PC-9 (cell line): ENCODE data around the gene SPATS2. TPM values are rescaled to one million over a fixed set of nuclear protein-coding genes. Genes with fewer than 3 reads are reported as not detected.

ENCODE experiments used
- BruUV-seq: library from RNA; stranded (reverse); fragments of 400-500 nt; replicated peaks from 2 replicates; lab custom pipeline; 2021; lab: Mats Ljungman, UMichigan
- CTCF ChIA-PET: fragments of 300-600 bp; sonication (Branson Sonifier 250); formaldehyde crosslinking; loops from one replicate; lab custom pipeline; 2022; ENCODE audit warnings: antibody characterized with exemption; lab: Charles Lee
- POLR2A ChIA-PET: fragments of 300-600 bp; sonication (Branson Sonifier 250); formaldehyde crosslinking; loops from one replicate; lab custom pipeline; 2022; ENCODE audit warnings: antibody characterized with exemption; ENCODE audit not compliant: unreplicated experiment; lab: Charles Lee
- DNase-seq, 2 experiments: peaks; one replicate each; pipeline versions ENCODE4 v3.0.0 to v3.0.0-alpha.2; 2015 to 2022; ENCODE audit warnings: mixed read lengths in 1 of 2
- H2AFZ ChIP-seq: fragments of 200-600 bp; sonication (generic); 2 replicates; pipeline ENCODE4 v1.8.1; 2017; ENCODE audit warnings: antibody characterized with exemption
- H3F3A ChIP-seq: fragments of 200-600 bp; sonication (generic); 2 replicates; pipeline ENCODE4 v1.8.1; 2017; ENCODE audit warnings: antibody characterized with exemption, mild to moderate bottlenecking, low read depth; ENCODE audit not compliant: insufficient read depth
- H3K27ac ChIP-seq: fragments of 200-600 bp; sonication (generic); 2 replicates; pipeline ENCODE4 v1.6.1; 2016; ENCODE audit warnings: mixed run types
- H3K27me3 ChIP-seq: fragments of 200-600 bp; sonication (generic); 2 replicates; pipeline ENCODE4 v1.6.1; 2016; ENCODE audit warnings: low read depth, mixed run types; ENCODE audit not compliant: insufficient read depth
- H3K36me3 ChIP-seq: fragments of 200-600 bp; sonication (generic); 2 replicates; pipeline ENCODE4 v1.6.1; 2016; ENCODE audit warnings: low read depth, mixed run types
- H3K4me1 ChIP-seq: fragments of 200-600 bp; sonication (generic); replicated peaks from 2 replicates; pipeline ENCODE4 v1.6.1; 2016; ENCODE audit warnings: mixed run types; ENCODE audit not compliant: insufficient read depth
- H3K4me2 ChIP-seq: fragments of 200-600 bp; sonication (generic); 2 replicates; pipeline ENCODE4 v1.6.1; 2017; ENCODE audit warnings: mixed run types
- H3K4me3 ChIP-seq: fragments of 200-600 bp; sonication (generic); 2 replicates; pipeline ENCODE4 v1.6.1; 2016; ENCODE audit warnings: mixed run types
- H3K79me2 ChIP-seq: fragments of 200-600 bp; sonication (generic); 2 replicates; pipeline ENCODE4 v1.6.1; 2017; ENCODE audit warnings: low read depth, mixed run types
- H3K9me2 ChIP-seq: fragments of 200-600 bp; sonication (generic); 2 replicates; pipeline ENCODE4 v1.8.1; 2017; ENCODE audit warnings: mild to moderate bottlenecking; ENCODE audit not compliant: insufficient read depth
- H3K9me3 ChIP-seq: fragments of 200-600 bp; sonication (generic); 2 replicates; pipeline ENCODE4 v1.8.1; 2016; ENCODE audit warnings: low read depth; ENCODE audit not compliant: insufficient read depth
- H4K20me1 ChIP-seq: fragments of 200-600 bp; sonication (generic); 2 replicates; pipeline ENCODE4 v1.8.1; 2017; ENCODE audit not compliant: insufficient read depth
- CTCF ChIP-seq: fragments of 200-600 bp; sonication (generic); conservative IDR thresholded peaks from 2 replicates; pipeline ENCODE4 v1.6.1; 2017; ENCODE audit warnings: mixed run types, antibody characterized with exemption, mild to moderate bottlenecking, moderate library complexity
- EZH2 ChIP-seq: fragments of 200-600 bp; sonication (generic); IDR thresholded peaks from 2 replicates; pipeline ENCODE4 v1.8.0; 2017; ENCODE audit warnings: antibody characterized with exemption, low read depth
- intact Hi-C: fragments of 100-400 bp; cut with micrococcal nuclease; formaldehyde crosslinking; loops from one replicate; pipeline ENCODE4 v1.10.0; 2022; ENCODE audit not compliant: unreplicated experiment
- total RNA-seq: library from RNA; stranded (reverse); gene quantifications from 2 replicates; pipeline ENCODE4 v1.2.3, GENCODE V29; 2021

Gene SPATS2
- total RNA-seq, 1 experiment from 2014 or later, result 65.1 TPM

DNA sequence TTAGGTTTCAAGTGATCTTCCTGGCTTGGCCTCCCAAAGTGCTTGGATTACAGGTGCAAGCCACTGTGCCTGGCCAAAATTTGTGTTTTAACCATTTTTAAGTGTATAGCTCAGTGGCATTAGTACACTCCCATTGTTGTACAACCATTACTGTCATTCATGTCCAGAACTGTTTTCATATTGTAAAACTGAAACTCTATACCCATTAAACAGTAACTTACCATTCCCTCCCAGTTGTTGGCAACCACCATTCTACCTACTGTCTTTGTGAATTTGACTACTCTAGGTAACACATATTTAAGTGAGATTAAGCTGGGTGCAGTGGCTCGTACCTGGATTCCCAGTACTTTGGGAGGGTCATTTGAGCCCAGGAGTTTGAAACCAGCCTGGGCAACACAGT lies 104.3 kb downstream of the SPATS2 start:
- Histone ChIP-seq H3K4me2 (no peak overlapping the region), H3K4me3 (no peak overlapping the region), H4K20me1 (peaks cover 12% of the 10 kb centered on the region), H3F3A (no peaks in the 10 kb centered on the region), H3K9me3 (no peaks in the 10 kb centered on the region), H3K79me2 (no peaks in the 10 kb centered on the region), H3K9me2 (no peaks in the 10 kb centered on the region), H3K36me3 (no peaks in the 10 kb centered on the region), H3K27me3 (no peaks in the 10 kb centered on the region), H2AFZ (no peak overlapping the region), H3K4me1 (no peaks in the 10 kb centered on the region), H3K27ac (no peak overlapping the region)
- BruUV-seq, result no TSS peak
- ChIA-PET CTCF (no interaction called here), POLR2A (no interaction called here)
- DNase-seq, result no peak
- intact Hi-C loops, result no loop called here
- TF ChIP-seq EZH2 (no peak), CTCF (no peak)

DNA sequence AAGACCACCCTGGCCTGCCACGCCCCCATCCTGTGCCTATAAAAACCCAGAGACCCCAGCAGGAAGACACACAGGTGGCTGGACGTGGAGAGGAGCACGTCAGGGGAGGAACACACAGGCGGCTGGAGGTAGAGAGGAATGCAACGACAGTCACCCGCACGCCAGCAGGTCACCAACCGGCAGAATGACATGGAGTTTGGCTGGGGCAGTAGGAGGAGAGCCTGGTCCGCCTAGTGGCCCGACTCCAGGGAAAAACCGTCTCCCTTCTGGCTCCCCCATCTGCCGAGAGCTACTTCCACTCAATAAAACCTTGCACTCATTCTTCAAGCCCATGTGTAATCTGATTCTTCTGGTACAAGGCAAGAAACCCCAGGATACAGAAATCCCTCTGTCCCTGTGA lies 108.8 kb downstream of the SPATS2 start:
- intact Hi-C loops, result no loop called here
- POLR2A ChIA-PET, result no interaction called here
- H3F3A ChIP-seq, result no peaks in the 10 kb centered on the region
- no peak overlapping the region for H3K4me3 ChIP-seq
- CTCF ChIA-PET, result no interaction called here
- no peak overlapping the region for H3K27ac ChIP-seq
- H3K9me2 ChIP-seq, result no peaks in the 10 kb centered on the region
- peaks cover 9% of the 10 kb centered on the region for H4K20me1 ChIP-seq
- H3K4me1 ChIP-seq, result peaks cover 14% of the 10 kb centered on the region
- H2AFZ ChIP-seq, result no peak overlapping the region
- TF ChIP-seq EZH2 (no peak), CTCF (no peak)
- H3K36me3 ChIP-seq, result no peaks in the 10 kb centered on the region
- no peaks in the 10 kb centered on the region for H3K27me3 ChIP-seq
- no peaks in the 10 kb centered on the region for H3K79me2 ChIP-seq
- BruUV-seq, result no TSS peak
- H3K9me3 ChIP-seq, result no peaks in the 10 kb centered on the region
- H3K4me2 ChIP-seq, result no peak overlapping the region
- no peak for DNase-seq

DNA sequence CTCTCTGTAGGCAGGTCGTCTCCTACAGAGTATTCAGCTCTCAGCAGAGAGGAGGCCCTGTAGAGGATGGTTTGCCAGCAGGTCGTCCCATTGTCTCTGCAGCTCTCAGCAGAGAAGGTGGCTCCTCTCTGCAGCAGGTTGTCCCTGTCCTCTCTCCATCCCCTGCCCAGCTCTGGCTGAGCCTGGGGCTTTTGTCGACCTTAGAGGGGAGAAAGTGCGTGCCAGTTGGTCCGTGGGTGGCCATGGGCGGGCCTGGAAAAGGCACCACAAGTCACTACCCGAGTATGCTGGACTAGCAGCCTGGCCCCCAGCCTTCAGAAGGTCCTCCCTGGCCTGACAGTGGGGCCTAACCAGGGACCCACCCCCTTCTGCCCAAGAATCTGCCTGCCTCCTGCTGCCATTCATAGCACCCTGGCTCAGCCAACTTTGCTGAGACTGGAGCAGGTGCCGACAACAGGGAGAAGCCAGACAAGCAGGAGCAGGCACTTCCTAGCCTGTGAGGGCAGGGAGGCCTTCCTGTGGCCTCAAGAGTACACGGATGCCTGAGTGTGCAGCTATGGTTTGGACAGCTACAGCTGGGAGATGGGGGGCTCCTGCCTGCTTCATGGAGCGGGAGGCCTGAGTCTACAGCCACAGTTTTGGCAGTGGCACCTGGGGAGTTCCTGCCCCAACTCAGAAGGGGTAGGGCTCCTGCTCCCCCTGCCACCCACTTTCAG lies 111.8 kb downstream of the SPATS2 start:
- intact Hi-C loops, result no loop called here
- H3K4me3 ChIP-seq, result no peak overlapping the region
- H3K9me2 ChIP-seq, result no peaks in the 10 kb centered on the region
- no peaks in the 10 kb centered on the region for H3K79me2 ChIP-seq
- no peak for DNase-seq
- H2AFZ ChIP-seq, result no peak overlapping the region
- BruUV-seq, result no TSS peak
- ChIA-PET CTCF (interaction anchor here (0.5 kb wide), 1 partner anchor 16 kb away, joined by 7 read pairs; no protein-coding TSS in a partner anchor), POLR2A (no interaction called here)
- H3K4me1 ChIP-seq, result peaks cover 35% of the 10 kb centered on the region
- 0 out of 2 replicates have a peak, but pooled peaks cover 3% of the 10 kb centered on the region for H3K36me3 ChIP-seq
- H3F3A ChIP-seq, result peaks cover 11% of the 10 kb centered on the region
- H3K9me3 ChIP-seq, result no peaks in the 10 kb centered on the region
- no peaks in the 10 kb centered on the region for H3K27me3 ChIP-seq
- TF ChIP-seq EZH2, result no peak
- TF ChIP-seq CTCF, result no peak
- no peak overlapping the region for H3K4me2 ChIP-seq
- peaks cover 4% of the 10 kb centered on the region for H4K20me1 ChIP-seq
- H3K27ac ChIP-seq, result no peak overlapping the region
